ENCODE data around the gene CFAP77. TPM values are rescaled to one million over a fixed set of nuclear protein-coding genes. Genes with fewer than 3 reads are reported as not detected.

The CFAP77 gene
- total and polyA plus RNA-seq, 10 of the 15 experiments (the other 5 are each of a cell fraction or from before 2014, with no cell fraction given), result 0.33 TPM; not detected in 9

DNA sequence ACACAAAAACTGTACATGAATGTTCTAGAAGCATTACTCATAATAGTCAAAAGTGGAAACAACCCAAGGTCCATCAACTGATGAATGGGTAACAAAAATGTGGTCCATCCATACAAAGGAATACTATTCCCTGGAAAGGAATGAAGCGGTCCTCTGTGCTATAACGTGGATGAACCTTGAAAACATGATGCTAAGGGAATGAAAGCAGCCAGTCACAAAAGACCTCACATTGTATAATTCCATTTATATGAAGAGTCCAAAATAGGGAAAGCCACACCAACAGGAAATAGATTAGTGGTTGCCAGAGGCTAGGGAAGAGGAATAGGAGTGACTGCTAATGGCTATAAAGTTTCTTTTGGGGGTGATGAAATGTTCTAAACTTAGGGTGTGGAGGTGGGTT, 149.7 kb downstream of the CFAP77 start:
- no peak for ATAC-seq
- SMC1A ChIA-PET (ENCODE audit: uncharacterized antibody, unreplicated experiment), result interaction anchor here (0.6 kb wide), 1 partner anchor 802 kb away, joined by 3 read pairs; no protein-coding TSS in a partner anchor
- in situ Hi-C loops (cut with MboI), result no loop called here
- no peak overlapping the region for H2AFZ ChIP-seq (ENCODE audit: control insufficient read depth, low read depth, low read length)
- CTCF ChIA-PET, result interaction anchor here (0.8 to 1.7 kb wide), 2 partner anchors 9 to 147 kb away, joined by 3 to 4 read pairs; no protein-coding TSS in a partner anchor
- 79% methylated on average over 2 of the region's 2 CpGs for WGBS (ENCODE audit: insufficient coverage, insufficient replicate concordance, low lambda C conversion rate, missing lambda C conversion rate)
- H3K36me3 ChIP-seq (ENCODE audit: control insufficient read depth in 2 of 2, insufficient read depth in 2 of 2, low read length in 1 of 2), result no peaks in the 10 kb centered on the region
- H3K27me3 ChIP-seq (replicated peaks in 1 of 2; ENCODE audit: control insufficient read depth in 2 of 2, insufficient read depth in 2 of 2, low read length in 1 of 2), result peaks cover 0 to 3% of the 10 kb centered on the region in 2 experiments; a peak in 2 of 4 replicates
- no peak overlapping the region for H3K4me3 ChIP-seq
- H3K9ac ChIP-seq (ENCODE audit: control insufficient read depth, insufficient read depth, low read length), result no peak overlapping the region
- no peak overlapping the region for H3K27ac ChIP-seq (ENCODE audit: control insufficient read depth, insufficient read depth)
- intact Hi-C loops (cut with micrococcal nuclease; ENCODE audit: unreplicated experiment), result no loop called here
- H3K9me3 ChIP-seq (replicated peaks; ENCODE audit: control insufficient read depth, insufficient read depth, low read length), result no peaks in the 10 kb centered on the region
- H3K4me2 ChIP-seq (ENCODE audit: control insufficient read depth, insufficient read depth), result no peak overlapping the region
- BruUV-seq (replicated peaks), result no TSS peak
- TF ChIP-seq CBFB (IDR thresholded peaks at IDR 0.05; ENCODE audit: low read depth) (no peak), SMAD5 (IDR thresholded peaks at IDR 0.05; ENCODE audit: low read depth) (no peak), TCF7 (IDR thresholded peaks at IDR 0.05; ENCODE audit: borderline replicate concordance) (no peak), ZZZ3 (IDR thresholded peaks at IDR 0.05; ENCODE audit: control insufficient read depth, insufficient read length, low read depth) (no peak), JUND (IDR thresholded peaks at IDR 0.05; ENCODE audit: low read depth, low read length) (no peak), SIN3A (IDR thresholded peaks at IDR 0.05; ENCODE audit: low read depth, low read length) (no peak), DPF2 (IDR thresholded peaks at IDR 0.05) (no peak), ZNF274 (IDR thresholded peaks at IDR 0.05; ENCODE audit: insufficient read depth, insufficient read length) (no peak), YBX1 (IDR thresholded peaks at IDR 0.05) (no peak), EP300 (IDR thresholded peaks at IDR 0.05; ENCODE audit: borderline replicate concordance in 1 of 2, control insufficient read depth in 1 of 2, low read depth in 2 of 2, low read length in 2 of 2) (no peak), FOXK2 (IDR thresholded peaks at IDR 0.05) (no peak)
- TF ChIP-seq, protein P1, sequence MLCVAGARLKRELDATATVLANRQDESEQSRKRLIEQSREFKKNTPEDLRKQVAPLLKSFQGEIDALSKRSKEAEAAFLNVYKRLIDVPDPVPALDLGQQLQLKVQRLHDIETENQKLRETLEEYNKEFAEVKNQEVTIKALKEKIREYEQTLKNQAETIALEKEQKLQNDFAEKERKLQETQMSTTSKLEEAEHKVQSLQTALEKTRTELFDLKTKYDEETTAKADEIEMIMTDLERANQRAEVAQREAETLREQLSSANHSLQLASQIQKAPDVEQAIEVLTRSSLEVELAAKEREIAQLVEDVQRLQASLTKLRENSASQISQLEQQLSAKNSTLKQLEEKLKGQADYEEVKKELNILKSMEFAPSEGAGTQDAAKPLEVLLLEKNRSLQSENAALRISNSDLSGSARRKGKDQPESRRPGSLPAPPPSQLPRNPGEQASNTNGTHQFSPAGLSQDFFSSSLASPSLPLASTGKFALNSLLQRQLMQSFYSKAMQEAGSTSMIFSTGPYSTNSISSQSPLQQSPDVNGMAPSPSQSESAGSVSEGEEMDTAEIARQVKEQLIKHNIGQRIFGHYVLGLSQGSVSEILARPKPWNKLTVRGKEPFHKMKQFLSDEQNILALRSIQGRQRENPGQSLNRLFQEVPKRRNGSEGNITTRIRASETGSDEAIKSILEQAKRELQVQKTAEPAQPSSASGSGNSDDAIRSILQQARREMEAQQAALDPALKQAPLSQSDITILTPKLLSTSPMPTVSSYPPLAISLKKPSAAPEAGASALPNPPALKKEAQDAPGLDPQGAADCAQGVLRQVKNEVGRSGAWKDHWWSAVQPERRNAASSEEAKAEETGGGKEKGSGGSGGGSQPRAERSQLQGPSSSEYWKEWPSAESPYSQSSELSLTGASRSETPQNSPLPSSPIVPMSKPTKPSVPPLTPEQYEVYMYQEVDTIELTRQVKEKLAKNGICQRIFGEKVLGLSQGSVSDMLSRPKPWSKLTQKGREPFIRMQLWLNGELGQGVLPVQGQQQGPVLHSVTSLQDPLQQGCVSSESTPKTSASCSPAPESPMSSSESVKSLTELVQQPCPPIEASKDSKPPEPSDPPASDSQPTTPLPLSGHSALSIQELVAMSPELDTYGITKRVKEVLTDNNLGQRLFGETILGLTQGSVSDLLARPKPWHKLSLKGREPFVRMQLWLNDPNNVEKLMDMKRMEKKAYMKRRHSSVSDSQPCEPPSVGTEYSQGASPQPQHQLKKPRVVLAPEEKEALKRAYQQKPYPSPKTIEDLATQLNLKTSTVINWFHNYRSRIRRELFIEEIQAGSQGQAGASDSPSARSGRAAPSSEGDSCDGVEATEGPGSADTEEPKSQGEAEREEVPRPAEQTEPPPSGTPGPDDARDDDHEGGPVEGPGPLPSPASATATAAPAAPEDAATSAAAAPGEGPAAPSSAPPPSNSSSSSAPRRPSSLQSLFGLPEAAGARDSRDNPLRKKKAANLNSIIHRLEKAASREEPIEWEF (IDR thresholded peaks at IDR 0.05; ENCODE audit: insufficient replicate concordance, low read depth, low read length), result no peak
- TF ChIP-seq, protein P2, sequence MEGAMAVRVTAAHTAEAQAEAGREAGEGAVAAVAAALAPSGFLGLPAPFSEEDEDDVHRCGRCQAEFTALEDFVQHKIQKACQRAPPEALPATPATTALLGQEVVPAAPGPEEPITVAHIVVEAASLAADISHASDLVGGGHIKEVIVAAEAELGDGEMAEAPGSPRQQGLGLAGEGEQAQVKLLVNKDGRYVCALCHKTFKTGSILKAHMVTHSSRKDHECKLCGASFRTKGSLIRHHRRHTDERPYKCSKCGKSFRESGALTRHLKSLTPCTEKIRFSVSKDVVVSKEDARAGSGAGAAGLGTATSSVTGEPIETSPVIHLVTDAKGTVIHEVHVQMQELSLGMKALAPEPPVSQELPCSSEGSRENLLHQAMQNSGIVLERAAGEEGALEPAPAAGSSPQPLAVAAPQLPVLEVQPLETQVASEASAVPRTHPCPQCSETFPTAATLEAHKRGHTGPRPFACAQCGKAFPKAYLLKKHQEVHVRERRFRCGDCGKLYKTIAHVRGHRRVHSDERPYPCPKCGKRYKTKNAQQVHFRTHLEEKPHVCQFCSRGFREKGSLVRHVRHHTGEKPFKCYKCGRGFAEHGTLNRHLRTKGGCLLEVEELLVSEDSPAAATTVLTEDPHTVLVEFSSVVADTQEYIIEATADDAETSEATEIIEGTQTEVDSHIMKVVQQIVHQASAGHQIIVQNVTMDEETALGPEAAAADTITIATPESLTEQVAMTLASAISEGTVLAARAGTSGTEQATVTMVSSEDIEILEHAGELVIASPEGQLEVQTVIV (IDR thresholded peaks at IDR 0.05; ENCODE audit: borderline replicate concordance, partially characterized antibody), result no peak
- TF ChIP-seq, protein P3, sequence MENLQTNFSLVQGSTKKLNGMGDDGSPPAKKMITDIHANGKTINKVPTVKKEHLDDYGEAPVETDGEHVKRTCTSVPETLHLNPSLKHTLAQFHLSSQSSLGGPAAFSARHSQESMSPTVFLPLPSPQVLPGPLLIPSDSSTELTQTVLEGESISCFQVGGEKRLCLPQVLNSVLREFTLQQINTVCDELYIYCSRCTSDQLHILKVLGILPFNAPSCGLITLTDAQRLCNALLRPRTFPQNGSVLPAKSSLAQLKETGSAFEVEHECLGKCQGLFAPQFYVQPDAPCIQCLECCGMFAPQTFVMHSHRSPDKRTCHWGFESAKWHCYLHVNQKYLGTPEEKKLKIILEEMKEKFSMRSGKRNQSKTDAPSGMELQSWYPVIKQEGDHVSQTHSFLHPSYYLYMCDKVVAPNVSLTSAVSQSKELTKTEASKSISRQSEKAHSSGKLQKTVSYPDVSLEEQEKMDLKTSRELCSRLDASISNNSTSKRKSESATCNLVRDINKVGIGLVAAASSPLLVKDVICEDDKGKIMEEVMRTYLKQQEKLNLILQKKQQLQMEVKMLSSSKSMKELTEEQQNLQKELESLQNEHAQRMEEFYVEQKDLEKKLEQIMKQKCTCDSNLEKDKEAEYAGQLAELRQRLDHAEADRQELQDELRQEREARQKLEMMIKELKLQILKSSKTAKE (IDR thresholded peaks at IDR 0.05; ENCODE audit: low read depth, poor library complexity, severe bottlenecking), result no peak
- H3K79me2 ChIP-seq (ENCODE audit: control insufficient read depth, insufficient read depth, low read length), result no peaks in the 10 kb centered on the region
- DNase-seq (ENCODE audit: low read depth, low spot score), result no peak
- RAD21 ChIA-PET (ENCODE audit: unreplicated experiment), result no interaction called here
- no peaks in the 10 kb centered on the region for H4K20me1 ChIP-seq (ENCODE audit: control insufficient read depth, insufficient read depth)
- POLR2A ChIA-PET, result no interaction called here
- no peak for FAIRE-seq
- H3K4me1 ChIP-seq (ENCODE audit: control insufficient read depth, insufficient read depth, low read length), result no peaks in the 10 kb centered on the region
